ENCODE data around the gene SLIT3.

Gene SLIT3

GRCh38 chr5:168726342-168726741, 574.6 kb downstream of the SLIT3 start:
- Histone ChIP-seq H3K9me3 (ENCODE audit: control insufficient read depth, insufficient read depth, low read length) (peaks cover 7% of the 10 kb centered on the region; the same call in 1 of the 2 replicates), H3K4me3 (ENCODE audit: low read length) (no peak overlapping the region), H3K27ac (ENCODE audit: low read depth, low read length) (no peak overlapping the region), H3K4me1 (ENCODE audit: control insufficient read depth, low read length) (no peaks in the 10 kb centered on the region), H3K4me2 (ENCODE audit: low read length) (no peak overlapping the region), H3F3A (ENCODE audit: control insufficient read depth, insufficient read depth) (no peaks in the 10 kb centered on the region), H3K36me3 (ENCODE audit: control insufficient read depth, low read length) (no peaks in the 10 kb centered on the region), H3K79me2 (ENCODE audit: control insufficient read depth, low read length) (no peaks in the 10 kb centered on the region), H3K9me2 (replicated peaks; ENCODE audit: control insufficient read depth, low read length) (no peaks in the 10 kb centered on the region), H3K27me3 (ENCODE audit: control insufficient read depth, low read length) (no peaks in the 10 kb centered on the region), H4K20me1 (ENCODE audit: control insufficient read depth, insufficient read depth, low read depth, low read length) (no peaks in the 10 kb centered on the region)
- no peak for TF ChIP-seq EZH2phosphoT487 (IDR thresholded peaks at IDR 0.05; ENCODE audit: borderline replicate concordance, low read length)
- TF ChIP-seq, protein P1, sequence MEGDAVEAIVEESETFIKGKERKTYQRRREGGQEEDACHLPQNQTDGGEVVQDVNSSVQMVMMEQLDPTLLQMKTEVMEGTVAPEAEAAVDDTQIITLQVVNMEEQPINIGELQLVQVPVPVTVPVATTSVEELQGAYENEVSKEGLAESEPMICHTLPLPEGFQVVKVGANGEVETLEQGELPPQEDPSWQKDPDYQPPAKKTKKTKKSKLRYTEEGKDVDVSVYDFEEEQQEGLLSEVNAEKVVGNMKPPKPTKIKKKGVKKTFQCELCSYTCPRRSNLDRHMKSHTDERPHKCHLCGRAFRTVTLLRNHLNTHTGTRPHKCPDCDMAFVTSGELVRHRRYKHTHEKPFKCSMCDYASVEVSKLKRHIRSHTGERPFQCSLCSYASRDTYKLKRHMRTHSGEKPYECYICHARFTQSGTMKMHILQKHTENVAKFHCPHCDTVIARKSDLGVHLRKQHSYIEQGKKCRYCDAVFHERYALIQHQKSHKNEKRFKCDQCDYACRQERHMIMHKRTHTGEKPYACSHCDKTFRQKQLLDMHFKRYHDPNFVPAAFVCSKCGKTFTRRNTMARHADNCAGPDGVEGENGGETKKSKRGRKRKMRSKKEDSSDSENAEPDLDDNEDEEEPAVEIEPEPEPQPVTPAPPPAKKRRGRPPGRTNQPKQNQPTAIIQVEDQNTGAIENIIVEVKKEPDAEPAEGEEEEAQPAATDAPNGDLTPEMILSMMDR (IDR thresholded peaks at IDR 0.05; ENCODE audit: low read depth, low read length, poor library complexity, severe bottlenecking) = no peak

GRCh38 chr5:168724227-168724626, 576.7 kb downstream of the SLIT3 start:
- H3K27ac ChIP-seq (ENCODE audit: low read depth, low read length) = no peak overlapping the region
- no peaks in the 10 kb centered on the region for H3K79me2 ChIP-seq (ENCODE audit: control insufficient read depth, low read length)
- TF ChIP-seq, protein P1 (IDR thresholded peaks at IDR 0.05; ENCODE audit: low read depth, low read length, poor library complexity, severe bottlenecking) = no peak
- TF ChIP-seq EZH2phosphoT487 (IDR thresholded peaks at IDR 0.05; ENCODE audit: borderline replicate concordance, low read length) = no peak
- no peaks in the 10 kb centered on the region for H3K9me2 ChIP-seq (replicated peaks; ENCODE audit: control insufficient read depth, low read length)
- no peaks in the 10 kb centered on the region for H4K20me1 ChIP-seq (ENCODE audit: control insufficient read depth, insufficient read depth, low read depth, low read length)
- peaks cover 7% of the 10 kb centered on the region; the same call in 1 of the 2 replicates for H3K9me3 ChIP-seq (ENCODE audit: control insufficient read depth, insufficient read depth, low read length)
- H3F3A ChIP-seq (ENCODE audit: control insufficient read depth, insufficient read depth) = no peaks in the 10 kb centered on the region
- no peak overlapping the region for H3K4me2 ChIP-seq (ENCODE audit: low read length)
- no peaks in the 10 kb centered on the region for H3K4me1 ChIP-seq (ENCODE audit: control insufficient read depth, low read length)
- H3K4me3 ChIP-seq (ENCODE audit: low read length) = no peak overlapping the region
- no peaks in the 10 kb centered on the region for H3K27me3 ChIP-seq (ENCODE audit: control insufficient read depth, low read length)
- no peaks in the 10 kb centered on the region for H3K36me3 ChIP-seq (ENCODE audit: control insufficient read depth, low read length)

- H3K27ac ChIP-seq (ENCODE audit: low read depth, low read length) = no peak overlapping the region
Measured at GRCh38 chr5:168723037-168723436, 577.9 kb downstream of the SLIT3 start.

More at GRCh38 chr5:168723037-168723436, 577.9 kb downstream of the SLIT3 start:
- H3K27me3 ChIP-seq (ENCODE audit: control insufficient read depth, low read length) = no peaks in the 10 kb centered on the region
- no peaks in the 10 kb centered on the region for H3K9me2 ChIP-seq (replicated peaks; ENCODE audit: control insufficient read depth, low read length)
- no peaks in the 10 kb centered on the region for H3K36me3 ChIP-seq (ENCODE audit: control insufficient read depth, low read length)
- H3K4me2 ChIP-seq (ENCODE audit: low read length) = no peak overlapping the region
- no peaks in the 10 kb centered on the region for H3K4me1 ChIP-seq (ENCODE audit: control insufficient read depth, low read length)
- H3K4me3 ChIP-seq (ENCODE audit: low read length) = no peak overlapping the region
- H3F3A ChIP-seq (ENCODE audit: control insufficient read depth, insufficient read depth) = no peaks in the 10 kb centered on the region
- H3K79me2 ChIP-seq (ENCODE audit: control insufficient read depth, low read length) = no peaks in the 10 kb centered on the region
- peaks cover 7% of the 10 kb centered on the region; the same call in 1 of the 2 replicates for H3K9me3 ChIP-seq (ENCODE audit: control insufficient read depth, insufficient read depth, low read length)
- no peaks in the 10 kb centered on the region for H4K20me1 ChIP-seq (ENCODE audit: control insufficient read depth, insufficient read depth, low read depth, low read length)
- TF ChIP-seq, protein P1 (IDR thresholded peaks at IDR 0.05; ENCODE audit: low read depth, low read length, poor library complexity, severe bottlenecking) = no peak
- TF ChIP-seq EZH2phosphoT487 (IDR thresholded peaks at IDR 0.05; ENCODE audit: borderline replicate concordance, low read length) = no peak

Measured in DOHH2 (cell line).